Measurements from ENCODE around the gene USP6NL. TPM values are rescaled to one million over a fixed set of nuclear protein-coding genes. Genes with fewer than 3 reads are reported as not detected.

Gene USP6NL
- total and polyA plus RNA-seq, 9 of the 15 experiments (the other 6 are each of a cell fraction or from before 2014, with no cell fraction given) = 3.2 to 26.6 (median 19.8) TPM

- Histone ChIP-seq H3K4me3 (no peak overlapping the region), H2AFZ (ENCODE audit: low read depth, low read length) (no peak overlapping the region), H3K36me3 (ENCODE audit: control insufficient read depth, insufficient read depth, low read length) (no peaks in the 10 kb centered on the region; the same call in 1 of the 3 replicates), H4K20me1 (replicated peaks; ENCODE audit: control insufficient read depth, insufficient read depth, low read length) (peaks cover 13% of the 10 kb centered on the region; the same call in 1 of the 2 replicates), H3K4me2 (ENCODE audit: insufficient read depth, low read length) (no peak overlapping the region), H3K9me1 (ENCODE audit: control insufficient read depth, insufficient read depth, low read length) (peaks cover 6% of the 10 kb centered on the region), H3K9ac (ENCODE audit: insufficient read depth in 1 of 2, low read depth in 2 of 2, low read length in 2 of 2) (no peak overlapping the region), H3K79me2 (ENCODE audit: control insufficient read depth, insufficient read depth, low read length) (peaks cover 92% of the 10 kb centered on the region), H3K4me1 (replicated peaks in 1 of 2; ENCODE audit: control insufficient read depth in 2 of 2, insufficient read depth in 2 of 2, low read length in 2 of 2) (peaks cover 5 to 28% of the 10 kb centered on the region in 2 experiments), H3K27me3 (ENCODE audit: control insufficient read depth in 2 of 2, insufficient read depth in 2 of 2, low read length in 2 of 2) (no peaks in the 10 kb centered on the region), H3K27ac (ENCODE audit: extremely low read depth, low read depth, low read length) (no peak overlapping the region), H3K9me3 (replicated peaks; ENCODE audit: control insufficient read depth, insufficient read depth, low read depth, low read length) (no peaks in the 10 kb centered on the region)
- ATAC-seq = no peak
- CTCF ChIA-PET (ENCODE audit: low intra/inter-chr PET ratio) = no interaction called here
- 90% methylated on average over 3 of the region's 3 CpGs for WGBS (ENCODE audit: insufficient coverage, low coverage, missing lambda C conversion rate)
- no peak for DNase-seq (ENCODE audit: extremely low read depth in 1 of 4, low spot score in 3 of 4)
- no peak for FAIRE-seq
- intact Hi-C loops (cut with micrococcal nuclease) (no loop called here), in situ Hi-C loops (cut with MboI) (no loop called here)
- POLR2A ChIA-PET = interaction anchor here (0.6 kb wide), 1 partner anchor 36 kb away, joined by 3 read pairs; no protein-coding TSS in a partner anchor
- no peak for TF ChIP-seq XRCC3 (IDR thresholded peaks at IDR 0.05)
- TF ChIP-seq XRCC4 (IDR thresholded peaks at IDR 0.05; ENCODE audit: extremely low read depth, insufficient read depth, insufficient read length) = no peak
- no TSS peak for BruUV-seq (replicated peaks)
Measured at GRCh38 chr10:11541296-11541695, 70.2 kb downstream of the USP6NL start.

- no peaks in the 10 kb centered on the region for H3K27me3 ChIP-seq (ENCODE audit: control insufficient read depth in 2 of 2, insufficient read depth in 2 of 2, low read length in 2 of 2)
- 23% methylated on average over 2 of the region's 2 CpGs for WGBS (ENCODE audit: insufficient coverage, low coverage, missing lambda C conversion rate)
- H3K9ac ChIP-seq (ENCODE audit: insufficient read depth in 1 of 2, low read depth in 2 of 2, low read length in 2 of 2) = peak overlapping the region; percentile 49 to 77; a peak in 3 of 4 replicates
- in situ Hi-C loops (cut with MboI) (no loop called here), intact Hi-C loops (cut with micrococcal nuclease) (loop anchor here (5.0 kb wide), 1 partner anchor 68 kb away; no protein-coding TSS in a partner anchor)
- ChIA-PET CTCF (ENCODE audit: low intra/inter-chr PET ratio) (no interaction called here), POLR2A (interaction anchor here (0.7 to 1.5 kb wide), 4 partner anchors 11 to 100 kb away, joined by 3 to 4 read pairs (median 3); no protein-coding TSS in a partner anchor)
- H3K36me3 ChIP-seq (ENCODE audit: control insufficient read depth, insufficient read depth, low read length) = no peaks in the 10 kb centered on the region
- H3K4me1 ChIP-seq (replicated peaks in 1 of 2; ENCODE audit: control insufficient read depth in 2 of 2, insufficient read depth in 2 of 2, low read length in 2 of 2) = peaks cover 5 to 30% of the 10 kb centered on the region in 2 experiments
- peak overlapping the region; percentile 81 for H3K27ac ChIP-seq (ENCODE audit: extremely low read depth, low read depth, low read length)
- peak; percentile 77 for ATAC-seq
- peaks cover 92% of the 10 kb centered on the region for H3K79me2 ChIP-seq (ENCODE audit: control insufficient read depth, insufficient read depth, low read length)
- H3K9me3 ChIP-seq (replicated peaks; ENCODE audit: control insufficient read depth, insufficient read depth, low read depth, low read length) = no peaks in the 10 kb centered on the region
- peak; percentile 82 for FAIRE-seq
- peaks cover 6% of the 10 kb centered on the region for H3K9me1 ChIP-seq (ENCODE audit: control insufficient read depth, insufficient read depth, low read length)
- DNase-seq (ENCODE audit: extremely low read depth in 1 of 4, low spot score in 3 of 4) = peak; percentile 22 to 58 (median 30)
- no peak overlapping the region for H3K4me3 ChIP-seq
- peak overlapping the region; percentile 48 for H3K4me2 ChIP-seq (ENCODE audit: insufficient read depth, low read length)
- no peak overlapping the region; the same call in 1 of the 2 replicates for H2AFZ ChIP-seq (ENCODE audit: low read depth, low read length)
- no TSS peak for BruUV-seq (replicated peaks)
- H4K20me1 ChIP-seq (replicated peaks; ENCODE audit: control insufficient read depth, insufficient read depth, low read length) = peaks cover 18% of the 10 kb centered on the region
- TF ChIP-seq ATF3 (IDR thresholded peaks at IDR 0.05) = peak; percentile 98
- TF ChIP-seq ATF3 (CRISPR knock-in tag; conservative IDR thresholded peaks at IDR 0.05) = peak; percentile 61; the same call in 1 of the 2 replicates
- TF ChIP-seq TAF9B (IDR thresholded peaks at IDR 0.05; ENCODE audit: partially characterized antibody) = no peak
- TF ChIP-seq ARID1B (IDR thresholded peaks at IDR 0.05) = peak; percentile 76
- TF ChIP-seq NR2C2 (CRISPR knock-in tag; IDR thresholded peaks at IDR 0.05) = no peak
- TF ChIP-seq NR2C2 (tag; IDR thresholded peaks at IDR 0.05) = peak; percentile 68; the same call in 1 of the 2 replicates
- TF ChIP-seq ZNF347 (CRISPR knock-in tag; IDR thresholded peaks at IDR 0.05; ENCODE audit: low read depth) = no peak
- no peak for TF ChIP-seq ZNF507 (tag; conservative IDR thresholded peaks at IDR 0.05)
- TF ChIP-seq ZNF445 (CRISPR knock-in tag; IDR thresholded peaks at IDR 0.05; ENCODE audit: low read depth) = no peak
- TF ChIP-seq HNRNPL (IDR thresholded peaks at IDR 0.05; ENCODE audit: low read depth, low read length) = no peak
- TF ChIP-seq GTF2E2 (tag; IDR thresholded peaks at IDR 0.05) = peak; percentile 73
- TF ChIP-seq CEBPG (CRISPR knock-in tag; IDR thresholded peaks at IDR 0.05) = peak; percentile 97
- TF ChIP-seq CEBPG (tag; conservative IDR thresholded peaks at IDR 0.05 in 1 of 2, IDR thresholded peaks at IDR 0.05 in 1 of 2) = peak; percentile 80 to 99
Measured at GRCh38 chr10:11539191-11539868, 72.1 kb downstream of the USP6NL start.
